Stimulated activated CD4-positive, alpha-beta T cell treated with anti-CD3 and anti-CD28 coated beads, Interleukin-4, amount 100 ng/mL, for 1 hour (primary cell): Measurements from ENCODE around the gene NLGN1.

Experiments used
- DNase-seq: peaks from one replicate; pipeline ENCODE4 v3.0.0-alpha.2; 2020

NLGN1 gene

GRCh38 chr3:174023421-174023820 is 625.9 kb downstream of the NLGN1 start:
- no peak for DNase-seq

DNA sequence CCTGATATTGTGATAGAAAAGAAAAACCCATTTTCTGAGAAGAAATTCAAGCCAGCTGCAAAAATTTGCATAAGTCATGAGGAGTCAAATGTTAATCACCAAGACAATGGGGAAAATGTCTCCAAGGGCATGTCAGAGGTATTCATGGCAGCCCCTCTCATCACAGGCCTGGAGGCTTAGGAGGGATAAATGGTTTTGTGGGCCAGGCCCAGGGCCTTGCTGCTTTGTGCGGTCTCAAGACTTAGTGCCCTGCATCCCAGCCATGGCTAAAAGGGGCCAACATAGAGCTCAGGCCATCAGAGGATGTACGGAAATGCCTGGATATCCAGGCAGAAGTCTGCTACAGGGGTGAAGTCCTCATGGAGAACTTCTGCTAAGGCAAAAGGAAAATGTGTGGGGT is 631.1 kb downstream of the NLGN1 start:
- DNase-seq, result no peak

GRCh38 chr3:174035328-174035886 is 637.9 kb downstream of the NLGN1 start:
- no peak for DNase-seq

GRCh38 chr3:174046311-174046710 is 648.8 kb downstream of the NLGN1 start:
- no peak for DNase-seq

DNA sequence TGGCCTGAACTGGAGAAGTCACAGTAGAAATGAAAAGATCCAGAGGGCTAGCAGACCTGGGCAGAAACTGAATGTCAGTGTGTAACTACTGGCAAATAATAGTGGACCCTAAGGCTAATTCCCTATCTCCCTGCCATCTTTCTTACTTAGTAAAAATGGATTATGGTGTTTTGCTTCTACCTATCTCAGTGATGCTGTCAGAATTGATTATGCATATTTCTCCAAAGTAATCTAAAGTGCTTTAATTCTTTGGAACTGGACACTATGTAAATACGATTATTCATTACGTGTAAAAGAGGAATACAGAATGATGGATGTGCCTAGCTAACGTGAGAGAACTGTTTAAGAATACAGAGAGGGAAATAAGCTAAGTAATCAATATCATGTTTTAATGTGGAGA is 651.9 kb downstream of the NLGN1 start:
- no peak for DNase-seq

GRCh38 chr3:174051191-174051590 is 653.6 kb downstream of the NLGN1 start:
- DNase-seq, result no peak

- DNase-seq, result no peak
These were observed 661.3 kb downstream of the NLGN1 start for GRCh38 chr3:174058804-174059203.

GRCh38 chr3:174060431-174060830 is 662.9 kb downstream of the NLGN1 start:
- no peak for DNase-seq

- DNase-seq, result no peak
These were observed 663.6 kb downstream of the NLGN1 start for GRCh38 chr3:174061162-174061561.

GRCh38 chr3:174061731-174062130 is 664.2 kb downstream of the NLGN1 start:
- DNase-seq, result no peak

GRCh38 chr3:174062923-174063322 is 665.4 kb downstream of the NLGN1 start:
- no peak for DNase-seq

DNA sequence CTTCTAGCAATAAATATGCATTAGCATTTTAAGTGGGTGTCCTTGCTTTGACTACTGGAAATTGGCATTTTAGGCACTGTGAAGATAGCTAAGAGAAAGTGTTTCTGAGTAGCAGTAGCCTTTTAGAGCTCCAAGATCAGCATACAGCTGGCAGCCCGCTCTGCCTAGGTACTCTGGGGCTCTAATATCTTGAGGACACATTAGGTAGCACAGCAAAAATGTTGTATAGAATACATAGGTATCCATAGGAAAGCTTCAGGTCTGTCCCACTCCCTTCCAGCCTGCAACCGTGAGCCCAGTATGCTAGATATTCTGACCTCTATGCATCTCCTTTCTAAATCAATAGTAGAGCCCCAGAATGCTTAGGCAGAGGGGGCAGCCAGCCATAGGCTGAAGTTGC is 670.5 kb downstream of the NLGN1 start:
- DNase-seq, result no peak

DNA sequence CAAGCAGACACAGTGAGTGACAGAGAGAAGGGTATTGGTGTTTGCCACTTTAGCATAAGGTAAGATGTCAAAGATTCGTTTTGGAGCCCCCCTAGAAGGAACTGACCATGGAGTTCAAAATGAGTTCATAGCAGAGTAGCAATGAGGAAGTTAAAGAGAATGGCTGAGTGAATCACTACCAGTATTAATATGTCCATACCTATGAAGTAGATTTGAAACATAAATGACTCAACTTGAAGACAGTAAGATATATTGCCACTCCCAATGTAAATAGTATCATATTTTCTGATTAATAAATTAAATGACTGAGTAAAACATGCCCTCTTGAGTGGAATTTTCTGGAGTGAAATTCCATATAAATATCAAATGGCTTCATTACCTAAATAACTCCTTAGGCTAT is 675.1 kb downstream of the NLGN1 start:
- DNase-seq, result no peak

GRCh38 chr3:174083706-174084105 is 686.2 kb downstream of the NLGN1 start:
- DNase-seq, result no peak

- DNase-seq, result no peak
These were observed 692.0 kb downstream of the NLGN1 start for GRCh38 chr3:174089592-174089991.

- no peak for DNase-seq
These were observed 697.1 kb downstream of the NLGN1 start for GRCh38 chr3:174094669-174095068.

DNA sequence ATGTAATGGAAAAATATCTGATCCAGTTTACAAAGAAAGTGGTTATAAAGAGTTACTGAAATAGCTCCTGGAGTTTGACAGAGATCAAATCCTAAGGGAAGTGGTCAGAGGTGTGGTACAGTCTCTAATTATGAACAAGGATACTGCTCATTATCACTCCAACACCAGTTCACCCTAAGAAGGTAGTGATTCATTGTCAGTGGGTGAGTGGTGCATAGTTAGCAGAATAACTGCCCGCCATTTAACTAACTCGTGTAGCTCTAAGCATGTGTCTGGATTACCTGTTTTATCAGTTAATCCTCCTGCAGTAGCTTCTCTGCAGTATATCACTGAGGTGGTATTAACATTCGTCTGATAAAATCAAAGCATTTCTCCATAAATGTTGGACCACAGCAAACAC is 700.1 kb downstream of the NLGN1 start:
- no peak for DNase-seq

GRCh38 chr3:174098746-174099145 is 701.2 kb downstream of the NLGN1 start:
- no peak for DNase-seq

DNA sequence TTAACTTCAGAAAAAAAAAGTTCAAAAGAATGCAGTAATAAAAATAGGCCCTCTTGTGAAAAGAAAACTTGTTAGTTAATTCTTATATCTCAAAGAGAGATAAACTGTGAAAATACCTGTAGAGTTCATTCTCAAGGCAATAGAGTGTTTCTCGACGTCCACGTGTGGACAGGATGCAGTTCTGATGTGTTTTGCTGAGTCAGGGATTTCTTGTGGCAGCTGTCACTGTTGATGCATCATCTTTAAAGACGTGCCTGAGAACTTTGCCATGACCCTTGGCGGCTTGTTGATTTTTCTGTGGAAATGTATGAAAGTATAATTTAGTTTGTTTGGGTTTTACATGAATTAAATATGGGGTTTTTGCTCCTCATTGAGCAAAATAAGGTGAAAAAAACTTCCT is 702.2 kb downstream of the NLGN1 start:
- no peak for DNase-seq

GRCh38 chr3:174100744-174101143 is 703.2 kb downstream of the NLGN1 start:
- DNase-seq, result no peak

DNA sequence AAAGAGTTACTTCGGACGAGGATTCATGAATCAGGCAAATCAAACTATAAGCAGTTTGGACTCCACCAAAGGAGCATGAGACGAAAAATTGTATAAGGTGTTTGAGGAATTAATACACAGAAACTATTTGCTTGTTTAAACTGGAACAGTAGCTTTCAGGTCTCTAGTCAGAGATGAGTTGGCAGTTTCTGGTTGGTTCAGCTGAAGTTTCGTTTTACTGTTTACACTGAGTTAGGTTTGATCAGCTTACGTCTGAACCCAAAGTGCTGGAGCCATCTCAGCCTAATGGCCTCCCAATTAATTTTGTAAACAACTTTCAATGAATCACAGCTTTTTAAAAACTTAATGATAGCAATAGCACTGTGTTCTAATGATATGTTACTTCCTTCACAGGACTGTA is 703.7 kb downstream of the NLGN1 start:
- no peak for DNase-seq

DNA sequence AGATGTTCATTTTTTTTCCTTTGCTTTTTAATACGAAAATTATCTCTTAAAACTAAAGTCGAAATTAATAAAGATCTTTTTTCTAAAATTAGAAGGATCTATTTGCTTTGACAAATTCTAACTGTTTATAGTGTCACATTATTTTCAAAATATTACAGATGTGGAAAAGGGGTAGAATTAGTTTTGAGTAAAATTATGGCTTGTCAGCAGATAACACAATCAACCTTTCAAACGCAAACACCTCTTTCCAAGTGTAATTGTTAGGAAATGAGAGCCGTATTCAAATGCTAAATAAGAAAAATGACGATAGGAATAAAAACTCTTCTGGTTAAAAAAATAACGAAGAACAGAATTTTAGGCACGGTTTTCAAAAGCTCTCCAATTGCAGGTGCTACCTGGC is 704.7 kb downstream of the NLGN1 start:
- DNase-seq, result no peak

DNA sequence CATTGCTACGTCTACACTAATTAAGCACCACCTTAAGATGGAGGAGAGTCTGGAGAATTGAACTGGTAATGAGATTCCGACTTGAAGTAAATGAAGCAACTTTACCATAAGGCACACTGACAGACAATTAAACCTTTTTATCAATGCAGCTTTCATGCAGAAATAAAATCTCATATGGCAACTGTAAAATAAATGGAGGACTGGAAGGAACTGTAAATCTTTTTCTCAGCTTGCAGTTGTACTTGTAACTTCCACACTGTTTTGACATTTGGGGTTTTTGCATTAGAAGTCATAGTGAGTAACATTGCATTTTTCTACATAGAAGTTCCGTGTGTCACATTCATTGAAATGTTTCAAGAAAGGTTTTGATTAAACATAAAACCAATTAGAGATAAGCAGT is 705.3 kb downstream of the NLGN1 start:
- DNase-seq, result no peak

DNA sequence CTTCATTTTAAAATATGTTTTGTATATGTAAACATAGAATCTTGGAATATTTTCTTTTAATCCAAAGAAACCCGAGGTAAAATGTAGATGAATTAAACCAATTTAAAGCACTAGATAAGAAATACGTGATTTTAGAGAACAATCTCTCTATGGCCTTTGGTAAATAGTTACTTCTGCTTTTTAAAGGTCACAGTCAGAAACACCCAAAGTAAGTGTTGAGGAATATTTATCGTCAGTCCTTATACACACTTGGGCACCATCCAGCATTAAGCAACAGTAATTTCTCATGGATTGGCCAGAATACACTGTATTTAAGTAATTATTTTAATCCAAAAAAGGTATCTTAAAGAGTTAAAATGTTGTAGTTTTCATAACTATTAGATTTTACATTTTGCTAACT is 713.2 kb downstream of the NLGN1 start:
- DNase-seq, result no peak

DNA sequence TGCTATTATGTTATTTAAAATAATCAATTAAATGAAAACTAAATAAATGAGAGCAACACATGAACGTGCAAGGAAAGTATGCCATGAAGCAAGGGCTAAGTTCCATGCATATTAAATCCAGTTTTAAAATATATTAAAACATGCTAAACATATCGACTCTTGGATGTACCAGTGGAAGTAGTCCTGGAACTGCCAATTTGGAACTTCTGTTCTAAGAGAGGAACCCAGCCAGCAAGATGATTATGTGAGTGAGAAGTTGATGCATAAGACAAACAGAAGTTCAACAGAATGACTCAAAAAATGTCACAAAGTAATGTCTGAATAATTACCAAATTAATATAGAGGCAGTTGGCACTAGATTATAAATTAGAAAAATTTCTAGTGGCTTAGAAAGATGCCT is 714.2 kb downstream of the NLGN1 start:
- DNase-seq, result no peak

DNA sequence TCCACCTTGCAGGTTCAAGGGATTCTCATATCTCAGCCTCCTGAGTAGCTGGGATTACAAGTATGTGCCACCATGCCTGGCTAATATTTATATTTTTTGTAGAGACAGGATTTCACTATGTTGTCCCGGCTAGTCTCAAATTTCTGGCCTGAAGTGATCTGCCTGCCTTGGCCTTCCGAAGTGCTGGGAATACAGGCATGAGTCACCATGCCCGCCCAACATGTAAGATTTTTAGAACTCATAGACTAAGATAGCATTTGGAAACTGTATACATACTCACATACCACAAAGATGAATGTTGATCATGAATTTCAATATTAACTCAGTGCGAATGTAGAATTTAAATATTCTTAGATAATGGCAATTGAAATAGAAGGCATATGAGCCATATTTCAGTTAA is 718.9 kb downstream of the NLGN1 start:
- no peak for DNase-seq
